K562 (cell line): Measurements from ENCODE around the gene TMEM273. TPM values are rescaled to one million over a fixed set of nuclear protein-coding genes. Genes with fewer than 3 reads are reported as not detected.

ENCODE experiments used
- CCAR2 ChIP-seq: fragments of 200-400 bp; formaldehyde crosslinking; IDR thresholded peaks from 2 replicates; pipeline ENCODE4 v1.6.1; 2017; ENCODE audit warnings: mild to moderate bottlenecking, low read depth, low read length
- DDX20 ChIP-seq: fragments of 450-650 bp; IDR thresholded peaks from 2 replicates; pipeline ENCODE4 v1.6.1; 2016; ENCODE audit warnings: missing genetic modification characterization, low read depth, mild to moderate bottlenecking, missing compliant biosample characterization, moderate library complexity
- ESRRB ChIP-seq: fragments of 250-450 bp; sonication (Bioruptor Pico); IDR thresholded peaks from 2 replicates; pipeline ENCODE4 v1.5.0; 2020; ENCODE audit warnings: mild to moderate bottlenecking, moderate library complexity, borderline replicate concordance
- MED1 ChIP-seq: sonication (generic); formaldehyde crosslinking; IDR thresholded peaks from 2 replicates; pipeline ENCODE4 v1.8.1; 2023; ENCODE audit warnings: missing genetic modification reagents, borderline replicate concordance
- MTA3 ChIP-seq: fragments of 450-650 bp; formaldehyde crosslinking; IDR thresholded peaks from 2 replicates; pipeline ENCODE4 v1.6.1; 2017; ENCODE audit warnings: mild to moderate bottlenecking, borderline replicate concordance
- NCOA4 ChIP-seq: fragments of 450-650 bp; IDR thresholded peaks from 2 replicates; pipeline ENCODE4 v1.6.1; 2018; ENCODE audit warnings: mild to moderate bottlenecking; ENCODE audit not compliant: partially characterized antibody
- NR0B1 ChIP-seq: fragments of 450-650 bp; IDR thresholded peaks from one replicate; pipeline ENCODE4 v1.6.1; 2018; ENCODE audit warnings: mild to moderate bottlenecking, moderate library complexity; ENCODE audit not compliant: partially characterized antibody
- NR2C1 ChIP-seq, 2 experiments: fragments of 450-650 bp; IDR thresholded peaks; 2 replicates each; pipeline ENCODE4 v1.6.1; 2017; ENCODE audit warnings: mild to moderate bottlenecking in 2 of 2, antibody characterized with exemption in 1 of 2, inconsistent platforms in 1 of 2, missing compliant biosample characterization in 1 of 2, missing genetic modification characterization in 1 of 2
- RNF2 ChIP-seq: sonication (generic); IDR thresholded peaks from 2 replicates; pipeline ENCODE4 v1.6.1; 2016
- SAP30 ChIP-seq: fragments of 200-600 bp; sonication (generic); IDR thresholded peaks from 2 replicates; pipeline ENCODE4 v1.6.1; 2012; ENCODE audit warnings: borderline replicate concordance, low read depth, mild to moderate bottlenecking, moderate library complexity, low read length, control low read depth, inconsistent platforms; ENCODE audit not compliant: insufficient read depth, poor library complexity, severe bottlenecking
- ZNF311 ChIP-seq: fragments of 250-450 bp; sonication (Bioruptor Pico); IDR thresholded peaks from 2 replicates; pipeline ENCODE4 v1.4.0; 2020; ENCODE audit warnings: mild to moderate bottlenecking, moderate library complexity
- ZNF717 ChIP-seq: fragments of 250-450 bp; sonication (Bioruptor Pico); IDR thresholded peaks from 2 replicates; pipeline ENCODE4 v1.5.0; 2021
- polyA plus RNA-seq, 8 experiments: library from polyadenylated mRNA; depleted of rRNA in 4 of 8; stranded (reverse) in 5 of 8; unstranded in 3 of 8; fragments of >200 nt; fragmentation: Nextera tagmentation in 2 of 8; fragmentation: Illumina TruSeq in 1 of 8; extraction: Ambion mirVana in 2 of 8; extraction: Trizol in 1 of 8; gene quantifications; 2 replicates each; pipeline versions ENCODE4 v1.2.1 to v1.2.3, GENCODE V29; 2011 to 2014; ENCODE audit warnings: inconsistent platforms in 1 of 8, missing spikeins in 1 of 8
- total RNA-seq, 7 experiments: library from RNA; depleted of rRNA in 6 of 7; stranded (reverse); fragments of >200 nt in 6 of 7; fragmentation: Illumina TruSeq in 2 of 7; extraction: Trizol in 2 of 7; gene quantifications; 2 replicates each; pipeline versions ENCODE4 v1.2.1 to v1.2.3, GENCODE V29; 2011 to 2021; ENCODE audit warnings: low replicate concordance in 1 of 7
- TF ChIP-seq, protein P1 (sequence below): fragments of 200-600 bp; sonication (generic); IDR thresholded peaks from one replicate; pipeline ENCODE4 v1.6.1; 2012; ENCODE audit warnings: mild to moderate bottlenecking, low read depth, low read length, inconsistent platforms
- TF ChIP-seq, protein P2 (sequence below): fragments of 450-650 bp; IDR thresholded peaks from 2 replicates; pipeline ENCODE4 v1.7.0; 2016; ENCODE audit warnings: borderline replicate concordance

The TMEM273 gene
- total and polyA plus RNA-seq, 9 of the 15 experiments (the other 6 are each of a cell fraction or from before 2014, with no cell fraction given) = 39.2 to 131 (median 95.6) TPM

DNA sequence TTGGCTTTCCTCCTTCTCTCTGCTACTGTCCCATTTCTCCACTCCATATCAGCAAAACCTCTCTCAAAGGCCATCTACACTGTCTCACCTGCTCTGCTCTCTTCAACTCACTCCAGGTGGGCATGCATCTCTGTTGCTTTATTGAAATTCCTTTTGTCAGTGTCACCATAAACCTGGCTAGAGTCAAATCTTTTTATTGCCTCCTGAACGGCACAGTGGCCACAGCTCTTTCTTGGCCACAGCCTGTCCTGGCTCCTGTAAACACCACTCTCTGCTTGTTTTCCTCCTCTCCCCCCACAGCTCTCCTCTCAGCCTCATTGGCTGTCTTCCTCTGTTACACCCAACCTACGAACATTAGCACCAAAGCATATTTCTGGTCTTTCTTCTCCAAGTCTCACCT is 31.1 kb upstream of the TMEM273 start (continued):
- TF ChIP-seq, protein P1, sequence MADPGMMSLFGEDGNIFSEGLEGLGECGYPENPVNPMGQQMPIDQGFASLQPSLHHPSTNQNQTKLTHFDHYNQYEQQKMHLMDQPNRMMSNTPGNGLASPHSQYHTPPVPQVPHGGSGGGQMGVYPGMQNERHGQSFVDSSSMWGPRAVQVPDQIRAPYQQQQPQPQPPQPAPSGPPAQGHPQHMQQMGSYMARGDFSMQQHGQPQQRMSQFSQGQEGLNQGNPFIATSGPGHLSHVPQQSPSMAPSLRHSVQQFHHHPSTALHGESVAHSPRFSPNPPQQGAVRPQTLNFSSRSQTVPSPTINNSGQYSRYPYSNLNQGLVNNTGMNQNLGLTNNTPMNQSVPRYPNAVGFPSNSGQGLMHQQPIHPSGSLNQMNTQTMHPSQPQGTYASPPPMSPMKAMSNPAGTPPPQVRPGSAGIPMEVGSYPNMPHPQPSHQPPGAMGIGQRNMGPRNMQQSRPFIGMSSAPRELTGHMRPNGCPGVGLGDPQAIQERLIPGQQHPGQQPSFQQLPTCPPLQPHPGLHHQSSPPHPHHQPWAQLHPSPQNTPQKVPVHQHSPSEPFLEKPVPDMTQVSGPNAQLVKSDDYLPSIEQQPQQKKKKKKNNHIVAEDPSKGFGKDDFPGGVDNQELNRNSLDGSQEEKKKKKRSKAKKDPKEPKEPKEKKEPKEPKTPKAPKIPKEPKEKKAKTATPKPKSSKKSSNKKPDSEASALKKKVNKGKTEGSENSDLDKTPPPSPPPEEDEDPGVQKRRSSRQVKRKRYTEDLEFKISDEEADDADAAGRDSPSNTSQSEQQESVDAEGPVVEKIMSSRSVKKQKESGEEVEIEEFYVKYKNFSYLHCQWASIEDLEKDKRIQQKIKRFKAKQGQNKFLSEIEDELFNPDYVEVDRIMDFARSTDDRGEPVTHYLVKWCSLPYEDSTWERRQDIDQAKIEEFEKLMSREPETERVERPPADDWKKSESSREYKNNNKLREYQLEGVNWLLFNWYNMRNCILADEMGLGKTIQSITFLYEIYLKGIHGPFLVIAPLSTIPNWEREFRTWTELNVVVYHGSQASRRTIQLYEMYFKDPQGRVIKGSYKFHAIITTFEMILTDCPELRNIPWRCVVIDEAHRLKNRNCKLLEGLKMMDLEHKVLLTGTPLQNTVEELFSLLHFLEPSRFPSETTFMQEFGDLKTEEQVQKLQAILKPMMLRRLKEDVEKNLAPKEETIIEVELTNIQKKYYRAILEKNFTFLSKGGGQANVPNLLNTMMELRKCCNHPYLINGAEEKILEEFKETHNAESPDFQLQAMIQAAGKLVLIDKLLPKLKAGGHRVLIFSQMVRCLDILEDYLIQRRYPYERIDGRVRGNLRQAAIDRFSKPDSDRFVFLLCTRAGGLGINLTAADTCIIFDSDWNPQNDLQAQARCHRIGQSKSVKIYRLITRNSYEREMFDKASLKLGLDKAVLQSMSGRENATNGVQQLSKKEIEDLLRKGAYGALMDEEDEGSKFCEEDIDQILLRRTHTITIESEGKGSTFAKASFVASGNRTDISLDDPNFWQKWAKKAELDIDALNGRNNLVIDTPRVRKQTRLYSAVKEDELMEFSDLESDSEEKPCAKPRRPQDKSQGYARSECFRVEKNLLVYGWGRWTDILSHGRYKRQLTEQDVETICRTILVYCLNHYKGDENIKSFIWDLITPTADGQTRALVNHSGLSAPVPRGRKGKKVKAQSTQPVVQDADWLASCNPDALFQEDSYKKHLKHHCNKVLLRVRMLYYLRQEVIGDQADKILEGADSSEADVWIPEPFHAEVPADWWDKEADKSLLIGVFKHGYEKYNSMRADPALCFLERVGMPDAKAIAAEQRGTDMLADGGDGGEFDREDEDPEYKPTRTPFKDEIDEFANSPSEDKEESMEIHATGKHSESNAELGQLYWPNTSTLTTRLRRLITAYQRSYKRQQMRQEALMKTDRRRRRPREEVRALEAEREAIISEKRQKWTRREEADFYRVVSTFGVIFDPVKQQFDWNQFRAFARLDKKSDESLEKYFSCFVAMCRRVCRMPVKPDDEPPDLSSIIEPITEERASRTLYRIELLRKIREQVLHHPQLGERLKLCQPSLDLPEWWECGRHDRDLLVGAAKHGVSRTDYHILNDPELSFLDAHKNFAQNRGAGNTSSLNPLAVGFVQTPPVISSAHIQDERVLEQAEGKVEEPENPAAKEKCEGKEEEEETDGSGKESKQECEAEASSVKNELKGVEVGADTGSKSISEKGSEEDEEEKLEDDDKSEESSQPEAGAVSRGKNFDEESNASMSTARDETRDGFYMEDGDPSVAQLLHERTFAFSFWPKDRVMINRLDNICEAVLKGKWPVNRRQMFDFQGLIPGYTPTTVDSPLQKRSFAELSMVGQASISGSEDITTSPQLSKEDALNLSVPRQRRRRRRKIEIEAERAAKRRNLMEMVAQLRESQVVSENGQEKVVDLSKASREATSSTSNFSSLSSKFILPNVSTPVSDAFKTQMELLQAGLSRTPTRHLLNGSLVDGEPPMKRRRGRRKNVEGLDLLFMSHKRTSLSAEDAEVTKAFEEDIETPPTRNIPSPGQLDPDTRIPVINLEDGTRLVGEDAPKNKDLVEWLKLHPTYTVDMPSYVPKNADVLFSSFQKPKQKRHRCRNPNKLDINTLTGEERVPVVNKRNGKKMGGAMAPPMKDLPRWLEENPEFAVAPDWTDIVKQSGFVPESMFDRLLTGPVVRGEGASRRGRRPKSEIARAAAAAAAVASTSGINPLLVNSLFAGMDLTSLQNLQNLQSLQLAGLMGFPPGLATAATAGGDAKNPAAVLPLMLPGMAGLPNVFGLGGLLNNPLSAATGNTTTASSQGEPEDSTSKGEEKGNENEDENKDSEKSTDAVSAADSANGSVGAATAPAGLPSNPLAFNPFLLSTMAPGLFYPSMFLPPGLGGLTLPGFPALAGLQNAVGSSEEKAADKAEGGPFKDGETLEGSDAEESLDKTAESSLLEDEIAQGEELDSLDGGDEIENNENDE = no peak
- TF ChIP-seq CCAR2 (no peak), NR2C1 (IDR thresholded peaks at IDR 0.05) (no peak), NR2C1 (tag; IDR thresholded peaks at IDR 0.05) (no peak), SAP30 (no peak), NR0B1 (no peak), ZNF717 (no peak), MED1 (no peak), RNF2 (no peak), NCOA4 (no peak), DDX20 (tag) (no peak), MTA3 (no peak), ZNF311 (CRISPR knock-in tag) (no peak), ESRRB (CRISPR knock-in tag) (no peak)
- TF ChIP-seq, protein P2, sequence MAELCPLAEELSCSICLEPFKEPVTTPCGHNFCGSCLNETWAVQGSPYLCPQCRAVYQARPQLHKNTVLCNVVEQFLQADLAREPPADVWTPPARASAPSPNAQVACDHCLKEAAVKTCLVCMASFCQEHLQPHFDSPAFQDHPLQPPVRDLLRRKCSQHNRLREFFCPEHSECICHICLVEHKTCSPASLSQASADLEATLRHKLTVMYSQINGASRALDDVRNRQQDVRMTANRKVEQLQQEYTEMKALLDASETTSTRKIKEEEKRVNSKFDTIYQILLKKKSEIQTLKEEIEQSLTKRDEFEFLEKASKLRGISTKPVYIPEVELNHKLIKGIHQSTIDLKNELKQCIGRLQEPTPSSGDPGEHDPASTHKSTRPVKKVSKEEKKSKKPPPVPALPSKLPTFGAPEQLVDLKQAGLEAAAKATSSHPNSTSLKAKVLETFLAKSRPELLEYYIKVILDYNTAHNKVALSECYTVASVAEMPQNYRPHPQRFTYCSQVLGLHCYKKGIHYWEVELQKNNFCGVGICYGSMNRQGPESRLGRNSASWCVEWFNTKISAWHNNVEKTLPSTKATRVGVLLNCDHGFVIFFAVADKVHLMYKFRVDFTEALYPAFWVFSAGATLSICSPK = no peak
